NB4 (cell line): ENCODE results near the gene PDE8B.

Source experiments
- DNase-seq: peaks from one replicate; pipeline ENCODE4 v3.0.0; 2010; ENCODE audit warnings: low read depth
- H3K4me3 ChIP-seq: one replicate; pipeline ENCODE4 v1.5.1; 2011; ENCODE audit warnings: mild to moderate bottlenecking, low read depth, low read length, moderate library complexity
- MAX ChIP-seq: IDR thresholded peaks from 2 replicates; pipeline ENCODE4 v1.6.1; 2011; ENCODE audit warnings: low read depth, low read length
- MYC ChIP-seq: IDR thresholded peaks from 2 replicates; pipeline ENCODE4 v1.6.1; 2011; ENCODE audit warnings: low read depth, low read length
- POLR2A ChIP-seq: IDR thresholded peaks from 2 replicates; pipeline ENCODE4 v1.6.1; 2011; ENCODE audit warnings: mild to moderate bottlenecking; ENCODE audit not compliant: insufficient read length; ENCODE audit errors: extremely low read depth
- TF ChIP-seq, protein P1 (sequence below): IDR thresholded peaks from one replicate; pipeline ENCODE4 v1.5.1; 2012; ENCODE audit warnings: low read depth, low read length

Gene PDE8B

DNA sequence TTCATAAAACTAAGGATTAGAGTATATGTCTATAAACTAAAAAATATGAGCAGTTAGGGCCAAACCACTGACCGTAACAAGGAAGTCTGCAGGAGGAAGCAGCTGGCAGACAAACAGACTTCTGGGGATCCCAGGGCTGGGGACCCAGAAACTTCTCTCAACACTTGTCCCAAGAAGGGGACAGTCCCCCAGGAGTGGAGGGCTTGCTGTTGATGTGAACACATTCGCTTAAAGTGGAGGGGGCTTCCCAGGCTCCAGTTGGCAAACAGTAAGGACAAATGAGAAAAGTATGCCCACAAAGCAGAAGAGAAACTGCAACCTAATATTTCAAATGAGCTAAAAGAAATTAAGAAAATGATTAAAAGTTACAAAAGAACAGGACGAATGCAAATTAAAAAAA, 83.7 kb downstream of the PDE8B start:
- no peak for TF ChIP-seq MAX
- no peak for TF ChIP-seq POLR2A
- TF ChIP-seq, protein P1, sequence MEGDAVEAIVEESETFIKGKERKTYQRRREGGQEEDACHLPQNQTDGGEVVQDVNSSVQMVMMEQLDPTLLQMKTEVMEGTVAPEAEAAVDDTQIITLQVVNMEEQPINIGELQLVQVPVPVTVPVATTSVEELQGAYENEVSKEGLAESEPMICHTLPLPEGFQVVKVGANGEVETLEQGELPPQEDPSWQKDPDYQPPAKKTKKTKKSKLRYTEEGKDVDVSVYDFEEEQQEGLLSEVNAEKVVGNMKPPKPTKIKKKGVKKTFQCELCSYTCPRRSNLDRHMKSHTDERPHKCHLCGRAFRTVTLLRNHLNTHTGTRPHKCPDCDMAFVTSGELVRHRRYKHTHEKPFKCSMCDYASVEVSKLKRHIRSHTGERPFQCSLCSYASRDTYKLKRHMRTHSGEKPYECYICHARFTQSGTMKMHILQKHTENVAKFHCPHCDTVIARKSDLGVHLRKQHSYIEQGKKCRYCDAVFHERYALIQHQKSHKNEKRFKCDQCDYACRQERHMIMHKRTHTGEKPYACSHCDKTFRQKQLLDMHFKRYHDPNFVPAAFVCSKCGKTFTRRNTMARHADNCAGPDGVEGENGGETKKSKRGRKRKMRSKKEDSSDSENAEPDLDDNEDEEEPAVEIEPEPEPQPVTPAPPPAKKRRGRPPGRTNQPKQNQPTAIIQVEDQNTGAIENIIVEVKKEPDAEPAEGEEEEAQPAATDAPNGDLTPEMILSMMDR: no peak
- no peak for TF ChIP-seq MYC
- H3K4me3 ChIP-seq: no peak overlapping the region
- no peak for DNase-seq

DNA sequence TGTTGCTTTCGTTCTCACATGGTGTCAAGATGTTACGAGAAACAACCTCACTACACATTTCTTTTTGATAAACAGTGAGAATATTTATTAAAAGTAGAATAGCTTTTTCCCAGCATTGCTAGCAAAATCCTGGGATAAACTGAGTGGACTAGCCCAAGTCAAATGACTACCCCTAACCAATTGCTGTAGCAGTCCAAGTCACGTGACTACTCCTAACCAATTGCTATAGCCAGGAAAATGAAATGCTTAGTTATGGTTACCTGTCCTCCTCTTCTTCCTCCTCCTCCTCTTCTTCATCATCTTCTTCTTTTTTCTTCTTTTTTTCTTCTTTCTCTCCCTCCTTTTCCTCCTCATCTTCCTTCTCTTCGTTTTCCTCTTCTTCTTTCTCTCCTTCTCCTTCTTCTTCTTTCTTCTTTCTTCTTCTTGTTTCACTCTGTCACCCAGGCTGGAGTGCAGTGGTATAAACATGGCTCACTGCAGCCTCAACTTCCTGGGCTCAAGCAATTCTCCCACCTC, 85.4 kb downstream of the PDE8B start:
- H3K4me3 ChIP-seq: no peak overlapping the region
- TF ChIP-seq MAX (no peak), POLR2A (no peak), MYC (no peak)
- TF ChIP-seq, protein P1: no peak

DNA sequence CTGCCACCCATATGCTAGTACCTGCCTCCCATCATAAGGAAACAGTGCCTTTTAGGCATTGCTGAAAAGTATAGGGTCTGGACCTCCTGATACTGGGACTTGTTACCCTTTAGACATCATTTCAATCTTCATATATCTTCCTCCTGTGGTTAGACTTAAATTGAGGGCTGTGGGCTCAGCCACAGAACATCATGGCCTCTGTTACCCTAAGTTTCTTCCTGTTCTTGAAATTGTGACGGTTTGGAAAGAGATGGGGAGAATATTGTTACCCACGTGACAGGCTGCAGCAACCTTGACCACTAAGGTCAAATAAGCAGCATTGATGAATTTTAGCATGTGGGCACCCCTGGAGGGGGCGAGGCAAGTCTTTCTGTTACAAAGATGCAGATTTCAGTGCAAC, 87.7 kb downstream of the PDE8B start:
- no peak overlapping the region for H3K4me3 ChIP-seq
- TF ChIP-seq, protein P1: no peak
- no peak for TF ChIP-seq MAX
- no peak for TF ChIP-seq MYC
- TF ChIP-seq POLR2A: no peak
- no peak for DNase-seq

More for the DNA sequence above, 85.4 kb downstream of the PDE8B start:
- DNase-seq: no peak

DNA sequence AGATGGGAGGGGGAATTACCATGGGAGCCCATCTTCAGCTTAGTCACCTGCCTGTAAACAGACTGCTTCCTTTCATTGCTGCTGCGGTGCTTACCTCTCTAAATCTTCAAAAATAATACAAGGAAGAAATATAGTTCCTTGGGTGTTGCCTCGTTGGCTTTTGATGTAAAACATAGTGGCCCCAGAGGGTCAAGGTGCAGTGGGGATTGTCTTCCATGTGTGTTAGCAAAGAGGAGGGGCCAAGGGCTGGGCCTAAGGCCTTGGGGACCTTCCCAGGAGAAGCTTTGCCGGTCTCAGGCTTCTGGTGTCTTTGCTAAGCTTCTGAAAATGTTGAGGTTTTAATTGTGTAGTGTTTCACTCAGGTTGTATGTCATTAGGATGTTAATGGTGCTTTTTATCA, 90.0 kb downstream of the PDE8B start:
- H3K4me3 ChIP-seq: no peak overlapping the region
- TF ChIP-seq, protein P1: no peak
- no peak for TF ChIP-seq MYC
- no peak for TF ChIP-seq MAX
- no peak for TF ChIP-seq POLR2A
- no peak for DNase-seq

- no peak overlapping the region for H3K4me3 ChIP-seq
- TF ChIP-seq, protein P1: no peak
- TF ChIP-seq POLR2A: no peak
- no peak for TF ChIP-seq MYC
- no peak for TF ChIP-seq MAX
- no peak for DNase-seq
Measured at GRCh38 chr5:77301447-77301883, 91.0 kb downstream of the PDE8B start.

DNA sequence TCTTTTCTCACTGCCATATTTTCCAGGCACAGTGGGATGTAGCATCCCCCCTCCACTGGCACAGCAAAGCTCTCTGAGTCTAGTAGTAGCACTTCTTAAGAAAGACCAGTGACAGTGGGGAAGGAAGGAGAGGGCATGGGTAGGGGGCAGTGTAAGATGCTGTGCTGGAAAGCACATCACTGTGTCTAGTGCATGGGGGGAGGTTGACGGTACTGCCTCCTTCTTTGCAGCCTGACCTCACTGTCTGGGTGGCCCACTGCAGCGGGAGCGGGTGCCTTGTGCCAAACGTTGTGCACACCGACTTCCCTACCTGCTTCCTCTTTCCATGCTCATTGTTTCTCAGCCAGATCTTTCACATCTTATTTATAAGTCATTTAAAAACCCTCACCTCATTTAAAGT, 91.8 kb downstream of the PDE8B start:
- no peak for TF ChIP-seq MAX
- no peak for TF ChIP-seq MYC
- TF ChIP-seq, protein P1: no peak
- no peak for TF ChIP-seq POLR2A
- DNase-seq: no peak
- H3K4me3 ChIP-seq: no peak overlapping the region
